Measurements from ENCODE around the gene ENOX1. TPM values are rescaled to one million over a fixed set of nuclear protein-coding genes. Genes with fewer than 3 reads are reported as not detected.

The ENOX1 gene
- total and polyA plus RNA-seq, 2 donors = 4.0 to 5.7 TPM

- Histone ChIP-seq H3K4me3 (ENCODE audit: low read length in 2 of 2) (no peak overlapping the region), H3K27me3 (ENCODE audit: control insufficient read depth in 2 of 2, insufficient read depth in 1 of 2, low read length in 1 of 2) (no peaks in the 10 kb centered on the region), H3K9me3 (ENCODE audit: control insufficient read depth in 2 of 2, insufficient read depth in 1 of 2, low read length in 1 of 2) (no peaks in the 10 kb centered on the region), H3K4me1 (ENCODE audit: control insufficient read depth in 2 of 2, insufficient read depth in 2 of 2, low read length in 2 of 2) (peaks cover 0 to 9% of the 10 kb centered on the region in 2 donors), H3K36me3 (ENCODE audit: control insufficient read depth in 2 of 2, insufficient read depth in 2 of 2, low read length in 1 of 2) (no peaks in the 10 kb centered on the region), H3K27ac (ENCODE audit: low read depth in 1 of 2, low read length in 1 of 2) (no peak overlapping the region)
- WGBS = 44% methylated on average over 4 of the region's 4 CpGs
- no peak for DNase-seq (ENCODE audit: low read depth in 6 of 9, low spot score in 9 of 9)
Observed at GRCh38 chr13:43305416-43305815, 481.4 kb downstream of the ENOX1 start.

- DNase-seq (ENCODE audit: low read depth in 6 of 9, low spot score in 9 of 9) = no peak
- Histone ChIP-seq H3K27me3 (ENCODE audit: control insufficient read depth in 2 of 2, insufficient read depth in 1 of 2, low read length in 1 of 2) (no peaks in the 10 kb centered on the region), H3K9me3 (ENCODE audit: control insufficient read depth in 2 of 2, insufficient read depth in 1 of 2, low read length in 1 of 2) (no peaks in the 10 kb centered on the region), H3K36me3 (ENCODE audit: control insufficient read depth in 2 of 2, insufficient read depth in 2 of 2, low read length in 1 of 2) (no peaks in the 10 kb centered on the region), H3K27ac (ENCODE audit: low read depth in 1 of 2, low read length in 1 of 2) (no peak overlapping the region), H3K4me3 (ENCODE audit: low read length in 2 of 2) (no peak overlapping the region), H3K4me1 (ENCODE audit: control insufficient read depth in 2 of 2, insufficient read depth in 2 of 2, low read length in 2 of 2) (peaks cover 0 to 9% of the 10 kb centered on the region in 2 donors)
- WGBS = 50% methylated on average over 2 of the region's 2 CpGs
Observed at GRCh38 chr13:43304945-43305344, 481.8 kb downstream of the ENOX1 start.

- Histone ChIP-seq H3K27ac (ENCODE audit: low read depth in 1 of 2, low read length in 1 of 2) (no peak overlapping the region), H3K4me1 (ENCODE audit: control insufficient read depth in 2 of 2, insufficient read depth in 2 of 2, low read length in 2 of 2) (peaks cover 0 to 12% of the 10 kb centered on the region in 2 donors), H3K36me3 (ENCODE audit: control insufficient read depth in 2 of 2, insufficient read depth in 2 of 2, low read length in 1 of 2) (no peaks in the 10 kb centered on the region), H3K4me3 (ENCODE audit: low read length in 2 of 2) (no peak overlapping the region), H3K27me3 (ENCODE audit: control insufficient read depth in 2 of 2, insufficient read depth in 1 of 2, low read length in 1 of 2) (no peaks in the 10 kb centered on the region), H3K9me3 (ENCODE audit: control insufficient read depth in 2 of 2, insufficient read depth in 1 of 2, low read length in 1 of 2) (no peaks in the 10 kb centered on the region)
- WGBS = 99% methylated on average over 2 of the region's 2 CpGs
- DNase-seq (ENCODE audit: low read depth in 6 of 9, low spot score in 9 of 9) = no peak
Observed at GRCh38 chr13:43304449-43304848, 482.3 kb downstream of the ENOX1 start.

- H3K4me1 ChIP-seq (ENCODE audit: control insufficient read depth in 2 of 2, insufficient read depth in 2 of 2, low read length in 2 of 2) = peaks cover 0 to 15% of the 10 kb centered on the region in 2 donors
- DNase-seq (ENCODE audit: low read depth in 6 of 9, low spot score in 9 of 9) = peak in 7 of 9 donors; percentile 17 to 55 (median 22)
- no peaks in the 10 kb centered on the region for H3K36me3 ChIP-seq (ENCODE audit: control insufficient read depth in 2 of 2, insufficient read depth in 2 of 2, low read length in 1 of 2)
- H3K27me3 ChIP-seq (ENCODE audit: control insufficient read depth in 2 of 2, insufficient read depth in 1 of 2, low read length in 1 of 2) = no peaks in the 10 kb centered on the region
- H3K27ac ChIP-seq (ENCODE audit: low read depth in 1 of 2, low read length in 1 of 2) = peak overlapping the region in 1 of 2 donors; percentile 26
- 20% methylated on average over 5 of the region's 5 CpGs for WGBS
- H3K4me3 ChIP-seq (ENCODE audit: low read length in 2 of 2) = no peak overlapping the region
- no peaks in the 10 kb centered on the region for H3K9me3 ChIP-seq (ENCODE audit: control insufficient read depth in 2 of 2, insufficient read depth in 1 of 2, low read length in 1 of 2)
Observed at GRCh38 chr13:43303033-43303729, 483.6 kb downstream of the ENOX1 start.

- Histone ChIP-seq H3K9me3 (ENCODE audit: control insufficient read depth in 2 of 2, insufficient read depth in 1 of 2, low read length in 1 of 2) (no peaks in the 10 kb centered on the region), H3K27me3 (ENCODE audit: control insufficient read depth in 2 of 2, insufficient read depth in 1 of 2, low read length in 1 of 2) (no peaks in the 10 kb centered on the region), H3K27ac (ENCODE audit: low read depth in 1 of 2, low read length in 1 of 2) (no peak overlapping the region), H3K4me3 (ENCODE audit: low read length in 2 of 2) (no peak overlapping the region), H3K36me3 (ENCODE audit: control insufficient read depth in 2 of 2, insufficient read depth in 2 of 2, low read length in 1 of 2) (no peaks in the 10 kb centered on the region), H3K4me1 (ENCODE audit: control insufficient read depth in 2 of 2, insufficient read depth in 2 of 2, low read length in 2 of 2) (peaks cover 0 to 15% of the 10 kb centered on the region in 2 donors)
- DNase-seq (ENCODE audit: low read depth in 6 of 9, low spot score in 9 of 9) = no peak
- 97% methylated on average over 3 of the region's 3 CpGs for WGBS
Observed at GRCh38 chr13:43301346-43301969, 485.3 kb downstream of the ENOX1 start.

GRCh38 chr13:43300865-43301264 is 485.9 kb downstream of the ENOX1 start:
- H3K27ac ChIP-seq (ENCODE audit: low read depth in 1 of 2, low read length in 1 of 2) = no peak overlapping the region
- no peak for DNase-seq (ENCODE audit: low read depth in 6 of 9, low spot score in 9 of 9)
- no peaks in the 10 kb centered on the region for H3K36me3 ChIP-seq (ENCODE audit: control insufficient read depth in 2 of 2, insufficient read depth in 2 of 2, low read length in 1 of 2)
- no peaks in the 10 kb centered on the region for H3K9me3 ChIP-seq (ENCODE audit: control insufficient read depth in 2 of 2, insufficient read depth in 1 of 2, low read length in 1 of 2)
- peaks cover 0 to 15% of the 10 kb centered on the region in 2 donors for H3K4me1 ChIP-seq (ENCODE audit: control insufficient read depth in 2 of 2, insufficient read depth in 2 of 2, low read length in 2 of 2)
- no peaks in the 10 kb centered on the region for H3K27me3 ChIP-seq (ENCODE audit: control insufficient read depth in 2 of 2, insufficient read depth in 1 of 2, low read length in 1 of 2)
- 95% methylated on average over 4 of the region's 4 CpGs for WGBS
- H3K4me3 ChIP-seq (ENCODE audit: low read length in 2 of 2) = no peak overlapping the region

- peak in 2 of 9 donors; percentile 4 to 20 for DNase-seq (ENCODE audit: low read depth in 6 of 9, low spot score in 9 of 9)
- WGBS = 87% methylated on average over 5 of the region's 5 CpGs
Observed at GRCh38 chr13:43299374-43299773, 487.4 kb downstream of the ENOX1 start.

GRCh38 chr13:43298816-43299215 is 488.0 kb downstream of the ENOX1 start:
- Histone ChIP-seq H3K27ac (ENCODE audit: low read depth in 1 of 2, low read length in 1 of 2) (peak overlapping the region in 1 of 2 donors; percentile 11), H3K4me1 (ENCODE audit: control insufficient read depth in 2 of 2, insufficient read depth in 2 of 2, low read length in 2 of 2) (peaks cover 0 to 15% of the 10 kb centered on the region in 2 donors), H3K36me3 (ENCODE audit: control insufficient read depth in 2 of 2, insufficient read depth in 2 of 2, low read length in 1 of 2) (no peaks in the 10 kb centered on the region), H3K27me3 (ENCODE audit: control insufficient read depth in 2 of 2, insufficient read depth in 1 of 2, low read length in 1 of 2) (no peaks in the 10 kb centered on the region), H3K4me3 (ENCODE audit: low read length in 2 of 2) (no peak overlapping the region), H3K9me3 (ENCODE audit: control insufficient read depth in 2 of 2, insufficient read depth in 1 of 2, low read length in 1 of 2) (no peaks in the 10 kb centered on the region)
- peak in 1 of 9 donors; percentile 10 for DNase-seq (ENCODE audit: low read depth in 6 of 9, low spot score in 9 of 9)
- 42% methylated on average over 2 of the region's 2 CpGs for WGBS

More at GRCh38 chr13:43299374-43299773, 487.4 kb downstream of the ENOX1 start:
- Histone ChIP-seq H3K9me3 (ENCODE audit: control insufficient read depth in 2 of 2, insufficient read depth in 1 of 2, low read length in 1 of 2) (no peaks in the 10 kb centered on the region), H3K27me3 (ENCODE audit: control insufficient read depth in 2 of 2, insufficient read depth in 1 of 2, low read length in 1 of 2) (no peaks in the 10 kb centered on the region), H3K4me1 (ENCODE audit: control insufficient read depth in 2 of 2, insufficient read depth in 2 of 2, low read length in 2 of 2) (peaks cover 0 to 15% of the 10 kb centered on the region in 2 donors), H3K36me3 (ENCODE audit: control insufficient read depth in 2 of 2, insufficient read depth in 2 of 2, low read length in 1 of 2) (no peaks in the 10 kb centered on the region), H3K4me3 (ENCODE audit: low read length in 2 of 2) (no peak overlapping the region), H3K27ac (ENCODE audit: low read depth in 1 of 2, low read length in 1 of 2) (peak overlapping the region; percentile 42 to 56)

GRCh38 chr13:43297967-43298678 is 488.6 kb downstream of the ENOX1 start:
- H3K36me3 ChIP-seq (ENCODE audit: control insufficient read depth in 2 of 2, insufficient read depth in 2 of 2, low read length in 1 of 2) = no peaks in the 10 kb centered on the region
- H3K4me1 ChIP-seq (ENCODE audit: control insufficient read depth in 2 of 2, insufficient read depth in 2 of 2, low read length in 2 of 2) = peaks cover 0 to 8% of the 10 kb centered on the region in 2 donors
- 91% methylated on average over 6 of the region's 6 CpGs for WGBS
- H3K9me3 ChIP-seq (ENCODE audit: control insufficient read depth in 2 of 2, insufficient read depth in 1 of 2, low read length in 1 of 2) = no peaks in the 10 kb centered on the region
- no peak overlapping the region for H3K4me3 ChIP-seq (ENCODE audit: low read length in 2 of 2)
- no peaks in the 10 kb centered on the region for H3K27me3 ChIP-seq (ENCODE audit: control insufficient read depth in 2 of 2, insufficient read depth in 1 of 2, low read length in 1 of 2)
- peak overlapping the region in 1 of 2 donors; percentile 46 for H3K27ac ChIP-seq (ENCODE audit: low read depth in 1 of 2, low read length in 1 of 2)
- DNase-seq (ENCODE audit: low read depth in 6 of 9, low spot score in 9 of 9) = no peak
